B cell (primary cell): ENCODE results near the gene ANKRD29. TPM values are rescaled to one million over a fixed set of nuclear protein-coding genes. Genes with fewer than 3 reads are reported as not detected.
A peak's percentile ranks its signal among the peaks of the same experiment; 100 is the strongest.

ENCODE experiments used
- ATAC-seq: fragments of 200-7000 bp; cut with Tn5 transposase; one replicate; pipeline ENCODE4 v1.10.0; 2021; ENCODE audit warnings: low read depth, mild to moderate bottlenecking, moderate number of reproducible peaks, moderate library complexity
- CTCF ChIA-PET: fragments of 350-600 bp; sonication (Branson Sonifier 250); formaldehyde crosslinking; loops from one replicate; lab custom pipeline; 2021; ENCODE audit warnings: antibody characterized with exemption, inconsistent platforms; lab: Charles Lee
- POLR2A ChIA-PET: fragments of 350-600 bp; sonication (Branson Sonifier 250); formaldehyde crosslinking; loops from one replicate; lab custom pipeline; 2021; ENCODE audit warnings: antibody characterized with exemption; lab: Charles Lee
- DNase-seq: peaks from one replicate; pipeline ENCODE4 v3.0.0; 2013
- H2AFZ ChIP-seq: 2 replicates; pipeline ENCODE4 v1.6.1; 2012; ENCODE audit warnings: mild to moderate bottlenecking, low read depth, low read length; ENCODE audit not compliant: insufficient read depth, poor library complexity, severe bottlenecking
- H3K27ac ChIP-seq, 2 donors: 1 replicate in 1 of 2; 2 replicates in 1 of 2; pipeline ENCODE4 v1.5.1; 2012 to 2013; ENCODE audit warnings: low read length in 2 of 2, mild to moderate bottlenecking in 2 of 2, moderate library complexity in 1 of 2
- H3K27me3 ChIP-seq, 4 experiments: fragments of 200-600 bp in 1 of 4; sonication (generic) in 1 of 4; replicated peaks in 1 of 4; 1 replicate in 2 of 4; 2 replicates in 2 of 4; pipeline versions ENCODE4 v1.6.1 to v1.7.0; 2013 to 2016; ENCODE audit warnings: low read length in 3 of 4, mild to moderate bottlenecking in 2 of 4, mixed read lengths in 1 of 4, moderate library complexity in 1 of 4; ENCODE audit not compliant: insufficient read depth in 4 of 4, control insufficient read depth in 3 of 4; ENCODE audit errors: control extremely low read depth in 1 of 4
- H3K36me3 ChIP-seq, 2 experiments: replicated peaks in 1 of 2; 1 replicate in 1 of 2; 2 replicates in 1 of 2; pipeline versions ENCODE4 v1.6.1 to v1.7.1; 2013; ENCODE audit warnings: low read length in 1 of 2; ENCODE audit not compliant: insufficient read depth in 2 of 2, control insufficient read depth in 1 of 2; ENCODE audit errors: control extremely low read depth in 1 of 2, extremely low read depth in 1 of 2
- H3K4me1 ChIP-seq, 2 donors: fragments of 200-600 bp in 1 of 2; sonication (generic) in 1 of 2; 1 replicate in 1 of 2; 2 replicates in 1 of 2; pipeline versions ENCODE4 v1.5.1 to v1.6.1; 2013 to 2017; ENCODE audit warnings: low read length in 2 of 2; ENCODE audit not compliant: control insufficient read depth in 2 of 2, insufficient read depth in 2 of 2
- H3K4me2 ChIP-seq: replicated peaks from 2 replicates; pipeline ENCODE3; 2012; ENCODE audit warnings: mild to moderate bottlenecking, low read depth, low read length; ENCODE audit not compliant: poor library complexity, severe bottlenecking
- H3K4me3 ChIP-seq, 5 experiments: fragments of 200-600 bp in 1 of 5; sonication (generic) in 1 of 5; 1 replicate in 3 of 5; 2 replicates in 2 of 5; pipeline versions ENCODE4 v1.5.1 to v1.7.0; 2011 to 2016; ENCODE audit warnings: low read length in 4 of 5, mild to moderate bottlenecking in 4 of 5, low read depth in 2 of 5, control low read depth in 1 of 5, moderate library complexity in 1 of 5; ENCODE audit not compliant: insufficient read depth in 1 of 5; ENCODE audit errors: control extremely low read depth in 1 of 5, extremely low read depth in 1 of 5
- H3K79me2 ChIP-seq: fragments of 200-600 bp; sonication (generic); one replicate; pipeline ENCODE4 v1.6.0; 2016; ENCODE audit warnings: low read length; ENCODE audit not compliant: control insufficient read depth, insufficient read depth
- H3K9ac ChIP-seq: fragments of 200-600 bp; sonication (generic); 2 replicates; pipeline ENCODE4 v1.6.1; 2017; ENCODE audit warnings: mild to moderate bottlenecking, low read length, moderate library complexity
- H3K9me3 ChIP-seq, 3 donors: one replicate each; pipeline versions ENCODE4 v1.6.1 to v1.7.1; 2013; ENCODE audit warnings: low read length in 2 of 3; ENCODE audit not compliant: control insufficient read depth in 2 of 3, insufficient read depth in 1 of 3; ENCODE audit errors: control extremely low read depth in 1 of 3
- H4K20me1 ChIP-seq: 2 replicates; pipeline ENCODE4 v1.6.0; 2012; ENCODE audit warnings: mild to moderate bottlenecking, low read length; ENCODE audit not compliant: insufficient read depth, control insufficient read depth, poor library complexity, severe bottlenecking
- H3K27ac Mint-ChIP-seq: one replicate; pipeline ENCODE4 v1.8.0; 2021; ENCODE audit warnings: mixed read lengths
- H3K27me3 Mint-ChIP-seq: one replicate; pipeline ENCODE4 v1.8.0; 2021; ENCODE audit warnings: mixed read lengths
- H3K4me1 Mint-ChIP-seq: one replicate; pipeline ENCODE4 v1.8.0; 2021; ENCODE audit warnings: mixed read lengths
- H3K4me3 Mint-ChIP-seq: one replicate; pipeline ENCODE4 v1.8.0; 2021; ENCODE audit warnings: mixed read lengths
- H3K9me3 Mint-ChIP-seq: one replicate; pipeline ENCODE4 v1.8.0; 2022; ENCODE audit warnings: mixed read lengths; ENCODE audit not compliant: insufficient read depth
- CTCF ChIP-seq: fragments of 200-600 bp; IDR thresholded peaks from one replicate; pipeline ENCODE4 v1.8.0; 2022; ENCODE audit warnings: antibody characterized with exemption, mild to moderate bottlenecking
- EZH2 ChIP-seq: IDR thresholded peaks from 2 replicates; pipeline ENCODE4 v1.6.1; 2012; ENCODE audit warnings: borderline replicate concordance, low read depth, mild to moderate bottlenecking, moderate library complexity, low read length; ENCODE audit not compliant: insufficient read depth, poor library complexity, severe bottlenecking
- WGBS: methylation state at CpG from one replicate; pipeline ENCODE4 v1.1.5; 2013; ENCODE audit warnings: missing lambda C conversion rate; ENCODE audit not compliant: insufficient coverage; 5-methylcytosine and 5-hydroxymethylcytosine counted together
- intact Hi-C: fragments of 100-400 bp; cut with micrococcal nuclease; formaldehyde crosslinking; loops from one replicate; pipeline ENCODE4 v1.10.0; 2022
- polyA plus RNA-seq: library from polyadenylated mRNA; depleted of rRNA; stranded (reverse); fragments of >200 nt; gene quantifications from 2 replicates; pipeline ENCODE4 v1.2.3, GENCODE V29; 2012
- total RNA-seq, 2 donors: library from RNA; stranded (reverse); fragments of 120-200 nt in 1 of 2; gene quantifications; 1 replicate in 1 of 2; 2 replicates in 1 of 2; pipeline versions ENCODE4 v1.2.3 to v1.2.4, GENCODE V29; 2013 to 2022

The ANKRD29 gene
- total and polyA plus RNA-seq, 2 donors (not counting 1 experiment from before 2014, with no cell fraction given) = not detected

- DNase-seq (no peak), ATAC-seq (no peak)
- Histone ChIP-seq H4K20me1 (no peaks in the 10 kb centered on the region), H2AFZ (no peak overlapping the region), H3K4me2 (no peak overlapping the region), H3K9me3 (peaks cover 0 to under 1% (median 0%) of the 10 kb centered on the region in 3 donors), H3K27ac (no peak overlapping the region), H3K4me1 (no peaks in the 10 kb centered on the region), H3K36me3 (no peaks in the 10 kb centered on the region), H3K9ac (no peak overlapping the region), H3K27me3 (peaks cover 0 to 6% (median 1%) of the 10 kb centered on the region in 4 experiments), H3K4me3 (no peak overlapping the region), H3K79me2 (no peaks in the 10 kb centered on the region)
- Mint-ChIP-seq H3K4me1 (peaks cover 2% of the 10 kb centered on the region), H3K9me3 (no peaks in the 10 kb centered on the region), H3K4me3 (no peak overlapping the region), H3K27me3 (peaks cover 32% of the 10 kb centered on the region), H3K27ac (no peak overlapping the region)
- intact Hi-C loops = no loop called here
- CTCF ChIA-PET = no interaction called here
- 92% methylated on average over 8 of the region's 8 CpGs for WGBS
- POLR2A ChIA-PET = no interaction called here
- TF ChIP-seq EZH2 (no peak), CTCF (no peak)
These were observed 38.9 kb upstream of the ANKRD29 start for GRCh38 chr18:23701544-23702064.

GRCh38 chr18:23701017-23701416 lies 38.3 kb upstream of the ANKRD29 start:
- Histone ChIP-seq H3K9ac (no peak overlapping the region), H3K36me3 (no peaks in the 10 kb centered on the region), H3K4me2 (no peak overlapping the region), H4K20me1 (no peaks in the 10 kb centered on the region), H3K4me1 (no peaks in the 10 kb centered on the region), H3K9me3 (no peaks in the 10 kb centered on the region), H3K4me3 (no peak overlapping the region), H2AFZ (no peak overlapping the region), H3K27ac (no peak overlapping the region), H3K79me2 (no peaks in the 10 kb centered on the region), H3K27me3 (peaks cover 0 to 6% (median 1%) of the 10 kb centered on the region in 4 experiments)
- no peak for DNase-seq
- WGBS = 90% methylated on average over 1 of the region's 2 CpGs
- intact Hi-C loops = no loop called here
- ATAC-seq = peak; percentile 17
- no peaks in the 10 kb centered on the region for H3K9me3 Mint-ChIP-seq
- no peak overlapping the region for H3K27ac Mint-ChIP-seq
- ChIA-PET CTCF (no interaction called here), POLR2A (no interaction called here)
- TF ChIP-seq CTCF = no peak
- H3K27me3 Mint-ChIP-seq = peaks cover 32% of the 10 kb centered on the region
- H3K4me3 Mint-ChIP-seq = no peak overlapping the region
- H3K4me1 Mint-ChIP-seq = peaks cover 2% of the 10 kb centered on the region
